ENCODE results near the gene TOM1L1. TPM values are rescaled to one million over a fixed set of nuclear protein-coding genes. Genes with fewer than 3 reads are reported as not detected.

Gene TOM1L1
- total RNA-seq, 1 experiment from 2014 or later = 58.5 TPM

DNA sequence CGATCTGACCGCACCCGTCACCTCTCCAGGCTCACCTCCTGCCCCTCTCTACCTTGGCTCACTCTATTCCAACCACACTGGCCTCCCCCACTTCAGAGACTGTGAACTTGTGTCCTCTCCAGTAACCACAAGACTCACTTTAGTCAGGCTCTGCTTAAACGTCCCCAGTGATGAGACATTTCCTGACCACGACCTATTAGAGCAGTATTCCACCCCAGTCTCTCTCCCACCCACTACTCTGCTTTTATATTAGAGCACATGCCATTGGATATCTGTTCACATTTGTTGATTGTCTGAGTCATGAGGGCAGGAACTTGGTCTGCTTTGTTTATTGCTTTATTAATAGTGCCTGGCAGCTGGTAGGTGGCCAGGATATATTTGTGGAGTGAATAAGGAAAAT, 47.7 kb downstream of the TOM1L1 start (continued):
- TF ChIP-seq GTF2I (CRISPR knock-in tag; conservative IDR thresholded peaks at IDR 0.05) = no peak
- TF ChIP-seq ZNF263 (CRISPR knock-in tag; IDR thresholded peaks at IDR 0.05; ENCODE audit: low read depth) = no peak
- TF ChIP-seq, protein P1, sequence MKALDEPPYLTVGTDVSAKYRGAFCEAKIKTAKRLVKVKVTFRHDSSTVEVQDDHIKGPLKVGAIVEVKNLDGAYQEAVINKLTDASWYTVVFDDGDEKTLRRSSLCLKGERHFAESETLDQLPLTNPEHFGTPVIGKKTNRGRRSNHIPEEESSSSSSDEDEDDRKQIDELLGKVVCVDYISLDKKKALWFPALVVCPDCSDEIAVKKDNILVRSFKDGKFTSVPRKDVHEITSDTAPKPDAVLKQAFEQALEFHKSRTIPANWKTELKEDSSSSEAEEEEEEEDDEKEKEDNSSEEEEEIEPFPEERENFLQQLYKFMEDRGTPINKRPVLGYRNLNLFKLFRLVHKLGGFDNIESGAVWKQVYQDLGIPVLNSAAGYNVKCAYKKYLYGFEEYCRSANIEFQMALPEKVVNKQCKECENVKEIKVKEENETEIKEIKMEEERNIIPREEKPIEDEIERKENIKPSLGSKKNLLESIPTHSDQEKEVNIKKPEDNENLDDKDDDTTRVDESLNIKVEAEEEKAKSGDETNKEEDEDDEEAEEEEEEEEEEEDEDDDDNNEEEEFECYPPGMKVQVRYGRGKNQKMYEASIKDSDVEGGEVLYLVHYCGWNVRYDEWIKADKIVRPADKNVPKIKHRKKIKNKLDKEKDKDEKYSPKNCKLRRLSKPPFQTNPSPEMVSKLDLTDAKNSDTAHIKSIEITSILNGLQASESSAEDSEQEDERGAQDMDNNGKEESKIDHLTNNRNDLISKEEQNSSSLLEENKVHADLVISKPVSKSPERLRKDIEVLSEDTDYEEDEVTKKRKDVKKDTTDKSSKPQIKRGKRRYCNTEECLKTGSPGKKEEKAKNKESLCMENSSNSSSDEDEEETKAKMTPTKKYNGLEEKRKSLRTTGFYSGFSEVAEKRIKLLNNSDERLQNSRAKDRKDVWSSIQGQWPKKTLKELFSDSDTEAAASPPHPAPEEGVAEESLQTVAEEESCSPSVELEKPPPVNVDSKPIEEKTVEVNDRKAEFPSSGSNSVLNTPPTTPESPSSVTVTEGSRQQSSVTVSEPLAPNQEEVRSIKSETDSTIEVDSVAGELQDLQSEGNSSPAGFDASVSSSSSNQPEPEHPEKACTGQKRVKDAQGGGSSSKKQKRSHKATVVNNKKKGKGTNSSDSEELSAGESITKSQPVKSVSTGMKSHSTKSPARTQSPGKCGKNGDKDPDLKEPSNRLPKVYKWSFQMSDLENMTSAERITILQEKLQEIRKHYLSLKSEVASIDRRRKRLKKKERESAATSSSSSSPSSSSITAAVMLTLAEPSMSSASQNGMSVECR (CRISPR knock-in tag; IDR thresholded peaks at IDR 0.05; ENCODE audit: borderline replicate concordance) = no peak
- no peak for TF ChIP-seq ESRRA (CRISPR knock-in tag; IDR thresholded peaks at IDR 0.05; ENCODE audit: borderline replicate concordance)
- TF ChIP-seq JAZF1 (CRISPR knock-in tag; IDR thresholded peaks at IDR 0.05) = no peak
- no peak for TF ChIP-seq FOXP1 (CRISPR knock-in tag; IDR thresholded peaks at IDR 0.05; ENCODE audit: borderline replicate concordance)
- TF ChIP-seq CREB1 (CRISPR knock-in tag; IDR thresholded peaks at IDR 0.05) = no peak
- no peak for TF ChIP-seq ZBTB21 (CRISPR knock-in tag; IDR thresholded peaks at IDR 0.05; ENCODE audit: borderline replicate concordance)
- TF ChIP-seq ZNF671 (CRISPR knock-in tag; IDR thresholded peaks at IDR 0.05) = no peak

DNA sequence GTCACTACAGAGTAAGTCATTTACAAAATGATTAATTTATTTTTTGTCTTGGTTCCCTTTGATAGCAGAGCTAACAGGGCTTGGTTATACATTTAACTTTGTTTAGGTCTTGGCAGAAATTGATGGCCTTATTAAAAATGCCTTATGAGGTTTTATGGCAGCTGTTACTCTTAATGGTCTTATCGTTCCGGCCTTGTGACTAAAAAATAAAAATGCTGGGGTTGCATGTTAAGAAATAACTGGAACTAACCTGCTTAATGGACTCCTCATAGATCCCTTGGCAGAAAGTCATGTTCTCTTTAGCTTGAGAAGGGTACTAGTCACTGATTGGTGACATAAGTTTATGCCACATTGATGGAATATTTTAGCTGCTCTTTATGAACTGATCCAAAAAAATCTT, 49.5 kb downstream of the TOM1L1 start:
- no peak overlapping the region for H3K27ac Mint-ChIP-seq
- DNase-seq (ENCODE audit: low spot score) = no peak
- CTCF ChIA-PET = no interaction called here
- H3K27me3 Mint-ChIP-seq (ENCODE audit: low read depth) = no peaks in the 10 kb centered on the region
- POLR2A ChIA-PET = no interaction called here
- no peaks in the 10 kb centered on the region for H3K4me1 Mint-ChIP-seq
- no peak for TF ChIP-seq TEAD4 (CRISPR knock-in tag; IDR thresholded peaks at IDR 0.05)
- no peak for TF ChIP-seq NFYB (CRISPR knock-in tag; conservative IDR thresholded peaks at IDR 0.05; ENCODE audit: low read depth)
- TF ChIP-seq SOX15 (CRISPR knock-in tag; IDR thresholded peaks at IDR 0.05) = no peak
- no peak for TF ChIP-seq JUN (CRISPR knock-in tag; IDR thresholded peaks at IDR 0.05)
- TF ChIP-seq GTF2I (CRISPR knock-in tag; conservative IDR thresholded peaks at IDR 0.05) = no peak
- TF ChIP-seq, protein P2, sequence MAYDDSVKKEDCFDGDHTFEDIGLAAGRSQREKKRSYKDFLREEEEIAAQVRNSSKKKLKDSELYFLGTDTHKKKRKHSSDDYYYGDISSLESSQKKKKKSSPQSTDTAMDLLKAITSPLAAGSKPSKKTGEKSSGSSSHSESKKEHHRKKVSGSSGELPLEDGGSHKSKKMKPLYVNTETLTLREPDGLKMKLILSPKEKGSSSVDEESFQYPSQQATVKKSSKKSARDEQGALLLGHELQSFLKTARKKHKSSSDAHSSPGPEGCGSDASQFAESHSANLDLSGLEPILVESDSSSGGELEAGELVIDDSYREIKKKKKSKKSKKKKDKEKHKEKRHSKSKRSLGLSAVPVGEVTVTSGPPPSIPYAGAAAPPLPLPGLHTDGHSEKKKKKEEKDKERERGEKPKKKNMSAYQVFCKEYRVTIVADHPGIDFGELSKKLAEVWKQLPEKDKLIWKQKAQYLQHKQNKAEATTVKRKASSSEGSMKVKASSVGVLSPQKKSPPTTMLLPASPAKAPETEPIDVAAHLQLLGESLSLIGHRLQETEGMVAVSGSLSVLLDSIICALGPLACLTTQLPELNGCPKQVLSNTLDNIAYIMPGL (CRISPR knock-in tag; IDR thresholded peaks at IDR 0.05) = no peak
- TF ChIP-seq, protein P3, sequence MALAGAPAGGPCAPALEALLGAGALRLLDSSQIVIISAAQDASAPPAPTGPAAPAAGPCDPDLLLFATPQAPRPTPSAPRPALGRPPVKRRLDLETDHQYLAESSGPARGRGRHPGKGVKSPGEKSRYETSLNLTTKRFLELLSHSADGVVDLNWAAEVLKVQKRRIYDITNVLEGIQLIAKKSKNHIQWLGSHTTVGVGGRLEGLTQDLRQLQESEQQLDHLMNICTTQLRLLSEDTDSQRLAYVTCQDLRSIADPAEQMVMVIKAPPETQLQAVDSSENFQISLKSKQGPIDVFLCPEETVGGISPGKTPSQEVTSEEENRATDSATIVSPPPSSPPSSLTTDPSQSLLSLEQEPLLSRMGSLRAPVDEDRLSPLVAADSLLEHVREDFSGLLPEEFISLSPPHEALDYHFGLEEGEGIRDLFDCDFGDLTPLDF (CRISPR knock-in tag; IDR thresholded peaks at IDR 0.05) = no peak
- TF ChIP-seq CREB1 (CRISPR knock-in tag; IDR thresholded peaks at IDR 0.05) = no peak
- TF ChIP-seq ZNF263 (CRISPR knock-in tag; IDR thresholded peaks at IDR 0.05; ENCODE audit: low read depth) = no peak
- no peak for TF ChIP-seq FOXP1 (CRISPR knock-in tag; IDR thresholded peaks at IDR 0.05; ENCODE audit: borderline replicate concordance)
- no peak for TF ChIP-seq ZNF317 (CRISPR knock-in tag; IDR thresholded peaks at IDR 0.05; ENCODE audit: borderline replicate concordance, low read depth)
- TF ChIP-seq, protein P4, sequence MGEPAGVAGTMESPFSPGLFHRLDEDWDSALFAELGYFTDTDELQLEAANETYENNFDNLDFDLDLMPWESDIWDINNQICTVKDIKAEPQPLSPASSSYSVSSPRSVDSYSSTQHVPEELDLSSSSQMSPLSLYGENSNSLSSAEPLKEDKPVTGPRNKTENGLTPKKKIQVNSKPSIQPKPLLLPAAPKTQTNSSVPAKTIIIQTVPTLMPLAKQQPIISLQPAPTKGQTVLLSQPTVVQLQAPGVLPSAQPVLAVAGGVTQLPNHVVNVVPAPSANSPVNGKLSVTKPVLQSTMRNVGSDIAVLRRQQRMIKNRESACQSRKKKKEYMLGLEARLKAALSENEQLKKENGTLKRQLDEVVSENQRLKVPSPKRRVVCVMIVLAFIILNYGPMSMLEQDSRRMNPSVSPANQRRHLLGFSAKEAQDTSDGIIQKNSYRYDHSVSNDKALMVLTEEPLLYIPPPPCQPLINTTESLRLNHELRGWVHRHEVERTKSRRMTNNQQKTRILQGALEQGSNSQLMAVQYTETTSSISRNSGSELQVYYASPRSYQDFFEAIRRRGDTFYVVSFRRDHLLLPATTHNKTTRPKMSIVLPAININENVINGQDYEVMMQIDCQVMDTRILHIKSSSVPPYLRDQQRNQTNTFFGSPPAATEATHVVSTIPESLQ (CRISPR knock-in tag; IDR thresholded peaks at IDR 0.05) = no peak
- TF ChIP-seq, protein P5, sequence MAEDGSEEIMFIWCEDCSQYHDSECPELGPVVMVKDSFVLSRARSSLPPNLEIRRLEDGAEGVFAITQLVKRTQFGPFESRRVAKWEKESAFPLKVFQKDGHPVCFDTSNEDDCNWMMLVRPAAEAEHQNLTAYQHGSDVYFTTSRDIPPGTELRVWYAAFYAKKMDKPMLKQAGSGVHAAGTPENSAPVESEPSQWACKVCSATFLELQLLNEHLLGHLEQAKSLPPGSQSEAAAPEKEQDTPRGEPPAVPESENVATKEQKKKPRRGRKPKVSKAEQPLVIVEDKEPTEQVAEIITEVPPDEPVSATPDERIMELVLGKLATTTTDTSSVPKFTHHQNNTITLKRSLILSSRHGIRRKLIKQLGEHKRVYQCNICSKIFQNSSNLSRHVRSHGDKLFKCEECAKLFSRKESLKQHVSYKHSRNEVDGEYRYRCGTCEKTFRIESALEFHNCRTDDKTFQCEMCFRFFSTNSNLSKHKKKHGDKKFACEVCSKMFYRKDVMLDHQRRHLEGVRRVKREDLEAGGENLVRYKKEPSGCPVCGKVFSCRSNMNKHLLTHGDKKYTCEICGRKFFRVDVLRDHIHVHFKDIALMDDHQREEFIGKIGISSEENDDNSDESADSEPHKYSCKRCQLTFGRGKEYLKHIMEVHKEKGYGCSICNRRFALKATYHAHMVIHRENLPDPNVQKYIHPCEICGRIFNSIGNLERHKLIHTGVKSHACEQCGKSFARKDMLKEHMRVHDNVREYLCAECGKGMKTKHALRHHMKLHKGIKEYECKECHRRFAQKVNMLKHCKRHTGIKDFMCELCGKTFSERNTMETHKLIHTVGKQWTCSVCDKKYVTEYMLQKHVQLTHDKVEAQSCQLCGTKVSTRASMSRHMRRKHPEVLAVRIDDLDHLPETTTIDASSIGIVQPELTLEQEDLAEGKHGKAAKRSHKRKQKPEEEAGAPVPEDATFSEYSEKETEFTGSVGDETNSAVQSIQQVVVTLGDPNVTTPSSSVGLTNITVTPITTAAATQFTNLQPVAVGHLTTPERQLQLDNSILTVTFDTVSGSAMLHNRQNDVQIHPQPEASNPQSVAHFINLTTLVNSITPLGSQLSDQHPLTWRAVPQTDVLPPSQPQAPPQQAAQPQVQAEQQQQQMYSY (CRISPR knock-in tag; IDR thresholded peaks at IDR 0.05) = no peak
- TF ChIP-seq, protein P6, sequence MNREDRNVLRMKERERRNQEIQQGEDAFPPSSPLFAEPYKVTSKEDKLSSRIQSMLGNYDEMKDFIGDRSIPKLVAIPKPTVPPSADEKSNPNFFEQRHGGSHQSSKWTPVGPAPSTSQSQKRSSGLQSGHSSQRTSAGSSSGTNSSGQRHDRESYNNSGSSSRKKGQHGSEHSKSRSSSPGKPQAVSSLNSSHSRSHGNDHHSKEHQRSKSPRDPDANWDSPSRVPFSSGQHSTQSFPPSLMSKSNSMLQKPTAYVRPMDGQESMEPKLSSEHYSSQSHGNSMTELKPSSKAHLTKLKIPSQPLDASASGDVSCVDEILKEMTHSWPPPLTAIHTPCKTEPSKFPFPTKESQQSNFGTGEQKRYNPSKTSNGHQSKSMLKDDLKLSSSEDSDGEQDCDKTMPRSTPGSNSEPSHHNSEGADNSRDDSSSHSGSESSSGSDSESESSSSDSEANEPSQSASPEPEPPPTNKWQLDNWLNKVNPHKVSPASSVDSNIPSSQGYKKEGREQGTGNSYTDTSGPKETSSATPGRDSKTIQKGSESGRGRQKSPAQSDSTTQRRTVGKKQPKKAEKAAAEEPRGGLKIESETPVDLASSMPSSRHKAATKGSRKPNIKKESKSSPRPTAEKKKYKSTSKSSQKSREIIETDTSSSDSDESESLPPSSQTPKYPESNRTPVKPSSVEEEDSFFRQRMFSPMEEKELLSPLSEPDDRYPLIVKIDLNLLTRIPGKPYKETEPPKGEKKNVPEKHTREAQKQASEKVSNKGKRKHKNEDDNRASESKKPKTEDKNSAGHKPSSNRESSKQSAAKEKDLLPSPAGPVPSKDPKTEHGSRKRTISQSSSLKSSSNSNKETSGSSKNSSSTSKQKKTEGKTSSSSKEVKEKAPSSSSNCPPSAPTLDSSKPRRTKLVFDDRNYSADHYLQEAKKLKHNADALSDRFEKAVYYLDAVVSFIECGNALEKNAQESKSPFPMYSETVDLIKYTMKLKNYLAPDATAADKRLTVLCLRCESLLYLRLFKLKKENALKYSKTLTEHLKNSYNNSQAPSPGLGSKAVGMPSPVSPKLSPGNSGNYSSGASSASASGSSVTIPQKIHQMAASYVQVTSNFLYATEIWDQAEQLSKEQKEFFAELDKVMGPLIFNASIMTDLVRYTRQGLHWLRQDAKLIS (CRISPR knock-in tag; IDR thresholded peaks at IDR 0.05; ENCODE audit: borderline replicate concordance) = no peak
- TF ChIP-seq NR2C2 (CRISPR knock-in tag; IDR thresholded peaks at IDR 0.05) = no peak
- no peak for ATAC-seq
- H3K9me3 Mint-ChIP-seq = no peaks in the 10 kb centered on the region
- no peak overlapping the region for H3K4me3 Mint-ChIP-seq
- H3K36me3 Mint-ChIP-seq = peaks cover 66% of the 10 kb centered on the region
